Prostate gland (tissue), 2 donors: Measurements from ENCODE around the gene CASP6. TPM values are rescaled to one million over a fixed set of nuclear protein-coding genes. Genes with fewer than 3 reads are reported as not detected.

Source experiments
- DNase-seq: peaks from one replicate; pipeline ENCODE4 v3.0.0-alpha.2; 2019; ENCODE audit warnings: low spot score
- H3K27ac ChIP-seq, 2 donors: fragments of 200-600 bp; sonication (generic); 2 replicates each; pipeline ENCODE4 v1.5.1; 2017 to 2019
- H3K27me3 ChIP-seq: fragments of 200-600 bp; sonication (generic); replicated peaks from 2 replicates; pipeline ENCODE4 v1.5.1; 2019; ENCODE audit not compliant: insufficient read depth
- H3K36me3 ChIP-seq, 2 donors: fragments of 200-600 bp; sonication (generic); 1 replicate in 1 of 2; 2 replicates in 1 of 2; pipeline versions ENCODE4 v1.5.1 to v1.8.1; 2017 to 2019
- H3K4me1 ChIP-seq: fragments of 200-600 bp; sonication (generic); replicated peaks from 2 replicates; pipeline ENCODE4 v1.5.1; 2019
- H3K4me3 ChIP-seq, 2 donors: fragments of 200-600 bp; sonication (generic); 2 replicates each; pipeline ENCODE4 v1.5.1; 2017 to 2019
- H3K9me3 ChIP-seq: fragments of 200-600 bp; sonication (generic); 2 replicates; pipeline ENCODE4 v1.5.1; 2017
- POLR2A ChIP-seq: fragments of 450-650 bp; IDR thresholded peaks from one replicate; pipeline ENCODE4 v1.6.1; 2016; ENCODE audit warnings: antibody characterized with exemption, mild to moderate bottlenecking
- POLR2AphosphoS5 ChIP-seq: sonication (generic); formaldehyde crosslinking; IDR thresholded peaks from one replicate; pipeline ENCODE4 v1.6.1; 2017; ENCODE audit warnings: antibody characterized with exemption
- WGBS: methylation state at CpG from one replicate; pipeline ENCODE4 v1.1.5; 2018; 5-methylcytosine and 5-hydroxymethylcytosine counted together
- intact Hi-C: fragments of 100-400 bp; cut with DNase I; formaldehyde crosslinking; loops from one replicate; pipeline ENCODE4 v1.14.2; 2022
- small RNA-seq, 2 donors: library from RNA; depleted of rRNA; stranded (forward); fragments of <200 nt; gene quantifications; one replicate each; pipeline ENCODE3, GENCODE V24; 2016
- total RNA-seq, 2 donors: library from RNA; depleted of rRNA; stranded (reverse); fragments of >200 nt; gene quantifications; one replicate each; pipeline ENCODE4 v1.1.0, GENCODE V29; 2016
- TF ChIP-seq, protein P1 (sequence below), 4 experiments: fragments of 200-600 bp in 2 of 4; fragments of 450-650 bp in 2 of 4; sonication (generic) in 2 of 4; IDR thresholded peaks; 1 replicate in 3 of 4; 2 replicates in 1 of 4; pipeline ENCODE4 v1.5.1; 2016 to 2019; ENCODE audit warnings: antibody characterized with exemption in 4 of 4, mild to moderate bottlenecking in 2 of 4, moderate library complexity in 2 of 4

CASP6 gene
- total RNA-seq, 2 donors from 2014 or later, result 17.6 to 37.0 TPM

DNA sequence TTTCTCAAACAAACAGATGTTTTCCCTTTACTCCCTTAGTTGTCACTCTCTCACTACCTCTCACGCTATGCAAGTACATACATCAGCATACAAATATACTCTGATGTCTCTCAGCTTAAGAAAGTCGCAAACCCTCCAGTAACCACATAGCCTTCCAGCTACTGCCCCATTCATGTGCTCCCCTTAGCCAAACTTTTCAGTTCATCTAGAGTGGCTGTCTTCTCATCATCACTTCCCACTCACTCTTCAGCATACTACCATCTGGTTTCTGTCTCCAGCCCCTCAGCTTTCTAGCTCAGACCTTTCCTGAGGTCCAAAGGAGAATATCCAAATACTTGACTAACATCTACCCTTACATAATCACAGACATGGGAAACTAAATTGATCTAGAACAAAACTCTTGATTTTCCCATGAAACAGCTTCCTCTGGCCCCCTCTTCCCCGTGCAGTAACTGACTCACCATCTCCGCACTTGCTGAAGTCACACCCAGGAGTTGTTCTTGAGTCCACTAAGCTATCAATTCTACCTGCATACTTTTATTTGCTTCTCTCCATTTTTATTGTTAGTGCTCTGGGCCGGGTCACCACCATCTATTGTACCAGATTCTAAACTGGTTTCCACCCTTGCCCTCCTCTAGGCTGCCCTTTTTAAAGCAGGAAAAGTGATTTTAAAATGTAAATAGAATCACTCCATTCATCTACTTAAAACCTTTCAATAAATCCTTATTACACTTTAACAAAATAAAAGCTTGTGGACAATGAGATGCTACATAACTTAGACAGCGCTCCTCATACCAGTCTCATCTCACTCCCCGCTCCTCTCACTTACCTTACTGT, 57.2 kb downstream of the CASP6 start:
- 77% methylated on average over 7 of the region's 7 CpGs for WGBS
- H3K27me3 ChIP-seq, result no peaks in the 10 kb centered on the region
- no peaks in the 10 kb centered on the region for H3K9me3 ChIP-seq
- TF ChIP-seq, protein P1, sequence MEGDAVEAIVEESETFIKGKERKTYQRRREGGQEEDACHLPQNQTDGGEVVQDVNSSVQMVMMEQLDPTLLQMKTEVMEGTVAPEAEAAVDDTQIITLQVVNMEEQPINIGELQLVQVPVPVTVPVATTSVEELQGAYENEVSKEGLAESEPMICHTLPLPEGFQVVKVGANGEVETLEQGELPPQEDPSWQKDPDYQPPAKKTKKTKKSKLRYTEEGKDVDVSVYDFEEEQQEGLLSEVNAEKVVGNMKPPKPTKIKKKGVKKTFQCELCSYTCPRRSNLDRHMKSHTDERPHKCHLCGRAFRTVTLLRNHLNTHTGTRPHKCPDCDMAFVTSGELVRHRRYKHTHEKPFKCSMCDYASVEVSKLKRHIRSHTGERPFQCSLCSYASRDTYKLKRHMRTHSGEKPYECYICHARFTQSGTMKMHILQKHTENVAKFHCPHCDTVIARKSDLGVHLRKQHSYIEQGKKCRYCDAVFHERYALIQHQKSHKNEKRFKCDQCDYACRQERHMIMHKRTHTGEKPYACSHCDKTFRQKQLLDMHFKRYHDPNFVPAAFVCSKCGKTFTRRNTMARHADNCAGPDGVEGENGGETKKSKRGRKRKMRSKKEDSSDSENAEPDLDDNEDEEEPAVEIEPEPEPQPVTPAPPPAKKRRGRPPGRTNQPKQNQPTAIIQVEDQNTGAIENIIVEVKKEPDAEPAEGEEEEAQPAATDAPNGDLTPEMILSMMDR (IDR thresholded peaks at IDR 0.05), result no peak
- DNase-seq, result no peak
- H3K4me3 ChIP-seq, result no peak overlapping the region
- H3K36me3 ChIP-seq, result no peaks in the 10 kb centered on the region
- H3K4me1 ChIP-seq, result no peaks in the 10 kb centered on the region
- no peak overlapping the region for H3K27ac ChIP-seq
- intact Hi-C loops, result no loop called here

DNA sequence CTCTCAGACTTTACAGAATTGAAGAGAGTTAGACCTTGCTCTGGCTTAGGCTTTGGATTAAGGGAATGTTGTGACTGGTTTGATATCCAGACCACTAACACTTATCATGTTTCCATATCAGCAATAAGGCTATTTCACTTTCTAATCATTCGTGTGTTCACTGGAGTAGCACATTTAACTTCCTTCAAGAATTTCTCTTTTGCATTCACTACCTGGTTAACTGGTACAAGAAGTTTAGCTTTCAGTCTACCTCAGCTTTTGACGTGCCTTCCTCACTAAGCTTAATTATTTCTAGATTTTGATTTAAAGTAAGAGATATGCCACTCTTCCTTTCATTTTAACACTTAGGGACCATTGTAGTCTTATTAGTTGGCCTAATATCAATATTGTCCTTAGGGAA, 62.6 kb downstream of the CASP6 start:
- Histone ChIP-seq H3K27ac (no peak overlapping the region), H3K4me1 (no peaks in the 10 kb centered on the region), H3K9me3 (no peaks in the 10 kb centered on the region), H3K4me3 (no peak overlapping the region), H3K27me3 (no peaks in the 10 kb centered on the region), H3K36me3 (no peaks in the 10 kb centered on the region)
- no peak for DNase-seq
- intact Hi-C loops, result no loop called here
- TF ChIP-seq, protein P1 (IDR thresholded peaks at IDR 0.05), result no peak
- TF ChIP-seq POLR2AphosphoS5, result no peak
- TF ChIP-seq POLR2A, result no peak
- 88% methylated on average over 2 of the region's 2 CpGs for WGBS

Small RNAs within 50 kb of the gene (small RNA-seq; reads per million reads assigned to genes)
- 0 reads per million in 2 donors for gene HIGD1AP14

Other genes starting within 250 kb of the CASP6 start
- 10 to 100 TPM; 15.5 to 18.5 TPM for gene MCUB, start 143.2 kb downstream of the CASP6 start, total RNA-seq
- gene PLA2G12A, start 26.6 kb upstream of the CASP6 start, total RNA-seq, result 100 to 1,000 TPM in 1 of 2 donors, 10 to 100 TPM in 1; 20.2 to 122 TPM
- gene CFI, start 98.6 kb upstream of the CASP6 start, total RNA-seq, result 10 to 100 TPM in 1 of 2 donors, 1 to 10 TPM in 1; 4.9 to 28.0 TPM
- gene GAR1, start 112.3 kb upstream of the CASP6 start, total RNA-seq, result 1 to 10 TPM; 3.2 to 7.5 TPM
- gene RRH, start 124.5 kb upstream of the CASP6 start, total RNA-seq, result under 1 TPM; 0.27 to 0.74 TPM
- under 1 TPM; 0.11 to 0.27 TPM for gene LRIT3, start 144.7 kb upstream of the CASP6 start, total RNA-seq
- 1 to 10 TPM; 1.9 to 8.5 TPM for gene EGF, start 209.4 kb upstream of the CASP6 start, total RNA-seq